ENCODE measurements around the gene ITPA. TPM values are rescaled to one million over a fixed set of nuclear protein-coding genes. Genes with fewer than 3 reads are reported as not detected.

The ITPA gene
- polyA plus RNA-seq, result 10 to 100 TPM; 75.0 to 84.5 (median 76.3) TPM

- Mint-ChIP-seq H3K4me3 (peak within 1 kb of the TSS; percentile 89 to 100 (median 100)), H3K4me1 (peaks cover 26 to 32% of the 10 kb centered on the region in 2 donors), H3K27ac (peak within 1 kb of the TSS; percentile 81 to 99 (median 96)), H3K36me3 (peaks cover 0 to 11% (median 8%) of the 10 kb centered on the region in 3 donors), H3K9me3 (no peaks in the 10 kb centered on the region), H3K27me3 (ENCODE audit: low read depth in 3 of 3) (peaks cover 3 to 4% (median 4%) of the 10 kb centered on the region in 3 donors)
- peak; percentile 54 to 58 (median 54) for DNase-seq
These were observed at the start of gene ITPA for GRCh38 chr20:3209257-3209945. Gene ITPA, plus strand, starts transcription at chr20:3209498. Its CDS starts 54 bp downstream, at chr20:3209552.

DNA sequence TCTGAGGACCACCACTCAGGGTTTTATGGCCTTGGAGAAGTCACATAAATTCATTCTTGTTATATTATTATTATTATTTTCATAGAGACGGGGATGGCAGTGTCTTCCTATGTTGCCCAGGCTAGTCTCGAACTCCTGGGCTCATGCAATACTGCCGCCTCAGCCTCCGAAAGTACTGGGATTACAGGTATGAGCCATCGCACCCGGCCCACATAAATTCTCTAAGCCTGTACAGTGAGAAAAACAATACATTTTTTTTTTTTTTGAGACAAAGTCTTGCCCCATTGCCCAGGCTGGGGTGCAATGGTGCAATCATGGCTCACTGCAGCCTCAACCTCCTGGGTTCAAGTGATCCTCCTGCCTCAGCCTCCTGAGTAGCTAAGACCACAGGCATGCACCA lies 48.9 kb upstream of the ITPA start:
- H3K27ac Mint-ChIP-seq, result peak overlapping the region in 3 of 6 donors; percentile 3 to 40 (median 7)
- peak overlapping the region; percentile 32 to 68 (median 39) for H3K4me3 Mint-ChIP-seq
- H3K9me3 Mint-ChIP-seq, result no peaks in the 10 kb centered on the region

GRCh38 chr20:3161316-3162079 lies 47.8 kb upstream of the ITPA start:
- H3K27ac Mint-ChIP-seq, result peak overlapping the region in 4 of 6 donors; percentile 3 to 64 (median 24)
- H3K36me3 Mint-ChIP-seq, result no peaks in the 10 kb centered on the region
- H3K27me3 Mint-ChIP-seq (ENCODE audit: low read depth in 3 of 3), result peaks cover 11 to 19% (median 11%) of the 10 kb centered on the region in 3 donors

More for the DNA sequence above, 48.9 kb upstream of the ITPA start:
- Mint-ChIP-seq H3K27me3 (ENCODE audit: low read depth in 3 of 3) (peaks cover 7 to 16% (median 11%) of the 10 kb centered on the region in 3 donors), H3K36me3 (no peaks in the 10 kb centered on the region), H3K4me1 (peaks cover 42 to 47% of the 10 kb centered on the region in 2 donors)
- DNase-seq, result no peak

GRCh38 chr20:3162080-3162611 lies 47.2 kb upstream of the ITPA start:
- Mint-ChIP-seq H3K4me3 (peak overlapping the region in 1 of 5 donors; percentile 22), H3K4me1 (peaks cover 26 to 29% of the 10 kb centered on the region in 2 donors), H3K36me3 (no peaks in the 10 kb centered on the region), H3K27ac (no peak overlapping the region), H3K27me3 (ENCODE audit: low read depth in 3 of 3) (peaks cover 11 to 20% (median 11%) of the 10 kb centered on the region in 3 donors), H3K9me3 (no peaks in the 10 kb centered on the region)
- no peak for DNase-seq

More at GRCh38 chr20:3161316-3162079, 47.8 kb upstream of the ITPA start:
- Mint-ChIP-seq H3K4me3 (peak overlapping the region; percentile 32 to 68 (median 52)), H3K9me3 (no peaks in the 10 kb centered on the region), H3K4me1 (peaks cover 33 to 36% of the 10 kb centered on the region in 2 donors)
- no peak for DNase-seq

GRCh38 chr20:3163099-3164042 lies 45.9 kb upstream of the ITPA start:
- H3K4me1 Mint-ChIP-seq, result peaks cover 15 to 17% of the 10 kb centered on the region in 2 donors
- H3K36me3 Mint-ChIP-seq, result no peaks in the 10 kb centered on the region
- no peak overlapping the region for H3K4me3 Mint-ChIP-seq
- peaks cover 11 to 21% (median 12%) of the 10 kb centered on the region in 3 donors for H3K27me3 Mint-ChIP-seq (ENCODE audit: low read depth in 3 of 3)
- no peaks in the 10 kb centered on the region for H3K9me3 Mint-ChIP-seq
- H3K27ac Mint-ChIP-seq, result peak overlapping the region in 1 of 6 donors; percentile 51
- no peak for DNase-seq

DNA sequence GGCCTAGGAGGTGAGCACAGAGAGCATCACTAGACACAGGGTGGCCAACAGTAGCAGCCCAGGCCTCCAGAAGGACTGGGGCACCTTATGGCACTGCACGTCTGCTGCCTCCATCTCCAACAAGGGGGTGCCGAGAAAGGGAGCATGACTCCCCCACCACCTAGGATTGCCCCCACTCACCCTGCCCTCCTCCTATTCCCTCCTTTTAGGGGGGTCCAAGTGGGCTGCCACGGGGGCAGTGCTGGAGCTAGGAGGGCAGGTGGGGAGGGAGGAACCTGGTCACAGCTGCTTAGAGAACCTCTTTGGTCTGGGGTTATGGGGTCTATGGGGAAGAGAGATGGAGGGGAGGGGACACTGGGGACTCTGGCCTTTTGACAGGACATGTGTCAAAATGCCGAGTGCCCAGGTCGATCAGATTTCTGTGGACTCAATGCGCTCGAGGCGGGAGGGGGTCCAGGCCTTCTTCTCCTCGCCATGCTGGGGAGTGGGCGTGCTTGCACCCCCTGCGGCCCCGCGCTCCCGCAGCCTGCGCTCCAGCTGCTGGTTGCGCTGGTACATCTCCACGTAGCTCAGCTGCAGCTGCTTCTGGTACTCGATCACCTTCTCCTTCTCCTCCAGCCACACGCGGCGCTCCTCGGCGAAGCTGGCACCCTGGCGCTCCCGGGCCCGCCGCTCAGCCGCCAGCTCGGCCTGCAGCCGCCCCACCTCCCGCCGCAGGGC lies 45.1 kb upstream of the ITPA start:
- H3K4me1 Mint-ChIP-seq, result peaks cover 6 to 9% of the 10 kb centered on the region in 2 donors
- H3K4me3 Mint-ChIP-seq, result no peak overlapping the region
- no peak for DNase-seq
- no peaks in the 10 kb centered on the region for H3K9me3 Mint-ChIP-seq
- H3K27me3 Mint-ChIP-seq (ENCODE audit: low read depth in 3 of 3), result peaks cover 10 to 17% (median 13%) of the 10 kb centered on the region in 3 donors
- H3K36me3 Mint-ChIP-seq, result peaks cover 0 to 3% (median 0%) of the 10 kb centered on the region in 3 donors
- no peak overlapping the region for H3K27ac Mint-ChIP-seq

DNA sequence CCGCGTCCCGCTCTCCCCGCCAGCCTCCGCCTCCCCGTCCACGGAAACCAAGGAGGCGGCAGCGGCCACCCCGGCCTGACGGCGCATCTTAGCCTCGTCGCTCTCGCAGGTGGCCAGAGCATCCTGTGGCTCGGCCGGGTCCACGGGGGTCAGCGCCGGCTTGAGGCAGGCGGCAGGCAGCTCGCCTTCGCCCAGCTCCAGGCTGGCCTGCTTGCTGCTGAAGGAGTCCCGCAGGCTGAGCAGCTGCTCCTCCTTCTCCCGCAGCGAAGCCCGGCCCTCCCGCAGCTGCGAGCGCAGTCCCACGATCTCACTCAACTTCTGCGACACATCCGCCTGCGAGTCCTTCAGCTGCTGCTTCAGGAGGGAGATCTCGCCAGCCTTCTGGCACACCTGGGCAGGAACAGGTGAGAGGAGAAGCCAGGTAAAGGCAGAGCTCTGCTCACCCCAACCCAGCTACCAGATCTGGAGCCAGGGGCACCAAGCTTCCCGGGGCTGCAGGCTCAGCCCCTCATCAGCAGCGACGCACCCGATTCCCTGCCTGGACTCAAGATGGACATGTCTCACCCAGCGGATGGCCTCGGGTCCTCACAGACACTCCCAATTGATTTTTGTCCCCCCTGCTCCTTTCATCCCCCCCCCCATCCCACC lies 44.4 kb upstream of the ITPA start:
- Mint-ChIP-seq H3K27me3 (ENCODE audit: low read depth in 3 of 3) (peaks cover 8 to 12% (median 9%) of the 10 kb centered on the region in 3 donors), H3K9me3 (no peaks in the 10 kb centered on the region), H3K4me1 (peaks cover 2% of the 10 kb centered on the region in 2 donors), H3K4me3 (no peak overlapping the region), H3K36me3 (peaks cover 0 to 5% (median 0%) of the 10 kb centered on the region in 3 donors), H3K27ac (no peak overlapping the region)
- no peak for DNase-seq

- no peak for DNase-seq
- Mint-ChIP-seq H3K4me3 (no peak overlapping the region), H3K4me1 (no peaks in the 10 kb centered on the region), H3K9me3 (no peaks in the 10 kb centered on the region), H3K36me3 (peaks cover 0 to 5% (median 0%) of the 10 kb centered on the region in 3 donors), H3K27ac (no peak overlapping the region), H3K27me3 (ENCODE audit: low read depth in 3 of 3) (peaks cover 7 to 10% (median 8%) of the 10 kb centered on the region in 3 donors)
These were observed 43.6 kb upstream of the ITPA start for GRCh38 chr20:3165473-3166337.

DNA sequence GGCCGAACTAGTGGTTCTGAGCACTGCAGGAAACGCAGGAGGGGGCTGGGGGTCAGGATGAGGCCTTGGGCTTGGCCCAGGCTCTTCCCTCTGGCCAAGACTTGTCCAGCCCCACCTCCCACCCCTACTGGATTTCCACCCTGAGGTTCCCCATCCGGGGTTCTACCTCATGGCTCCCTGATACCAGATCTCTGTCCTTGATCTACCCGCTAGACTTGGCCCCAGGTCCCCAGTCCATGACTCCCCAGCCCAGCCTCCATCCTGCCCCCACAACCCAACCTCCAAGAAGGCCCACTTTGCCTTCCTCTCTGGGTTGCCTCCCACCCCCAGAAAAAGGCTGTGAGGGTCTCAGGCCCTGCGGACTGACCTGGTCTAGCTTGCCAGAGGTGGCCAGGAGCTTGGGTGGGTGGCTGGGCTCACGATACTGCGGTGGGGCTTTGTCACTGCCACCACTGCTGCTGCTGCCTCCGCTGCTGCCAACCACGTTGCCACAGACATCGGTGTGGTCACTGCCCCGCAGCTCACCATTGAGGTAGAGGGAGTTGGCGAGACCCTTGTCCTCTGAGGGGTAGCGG lies 42.9 kb upstream of the ITPA start:
- Mint-ChIP-seq H3K27ac (no peak overlapping the region), H3K9me3 (no peaks in the 10 kb centered on the region), H3K27me3 (ENCODE audit: low read depth in 3 of 3) (peaks cover 6 to 8% (median 7%) of the 10 kb centered on the region in 3 donors), H3K4me3 (no peak overlapping the region), H3K36me3 (peaks cover 0 to 5% (median 0%) of the 10 kb centered on the region in 3 donors), H3K4me1 (no peaks in the 10 kb centered on the region)
- DNase-seq, result no peak

GRCh38 chr20:3166913-3167342 lies 42.4 kb upstream of the ITPA start:
- Mint-ChIP-seq H3K9me3 (no peaks in the 10 kb centered on the region), H3K36me3 (peaks cover 0 to 5% (median 0%) of the 10 kb centered on the region in 3 donors), H3K27me3 (ENCODE audit: low read depth in 3 of 3) (peaks cover 9 to 10% (median 9%) of the 10 kb centered on the region in 3 donors), H3K27ac (no peak overlapping the region), H3K4me1 (no peaks in the 10 kb centered on the region), H3K4me3 (no peak overlapping the region)
- no peak for DNase-seq

DNA sequence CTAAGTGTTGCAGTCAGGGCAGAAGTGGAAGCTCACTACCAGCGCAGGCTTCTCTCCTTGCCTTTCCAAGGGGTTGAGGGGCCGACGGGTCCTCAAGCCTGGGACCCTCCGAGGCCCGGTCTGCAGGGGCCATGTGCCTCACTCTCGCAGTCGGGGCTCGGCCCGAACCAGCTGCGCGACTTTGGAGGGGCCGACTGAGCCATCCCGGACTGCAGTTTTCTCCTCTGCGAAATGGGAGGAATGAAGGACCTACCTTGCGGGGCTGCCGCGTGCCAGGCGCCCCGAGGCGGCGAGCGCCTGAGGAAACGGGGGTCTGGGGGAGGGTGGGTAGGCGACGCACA lies 41.6 kb upstream of the ITPA start:
- peaks cover 12 to 17% (median 16%) of the 10 kb centered on the region in 3 donors for H3K27me3 Mint-ChIP-seq (ENCODE audit: low read depth in 3 of 3)
- peaks cover 0 to 3% of the 10 kb centered on the region in 2 donors for H3K4me1 Mint-ChIP-seq
- no peak overlapping the region for H3K27ac Mint-ChIP-seq
- H3K36me3 Mint-ChIP-seq, result peaks cover 0 to 5% (median 0%) of the 10 kb centered on the region in 3 donors
- no peaks in the 10 kb centered on the region for H3K9me3 Mint-ChIP-seq
- H3K4me3 Mint-ChIP-seq, result no peak overlapping the region
- no peak for DNase-seq

Measured in immature natural killer cell (primary cell).